22Rv1 (cell line): ENCODE measurements around the gene EXOC1.

Experiments
- CTCF ChIP-seq: fragments of 450-650 bp; IDR thresholded peaks from 2 replicates; pipeline ENCODE4 v1.5.1; 2017; ENCODE audit warnings: mild to moderate bottlenecking
- ZFX ChIP-seq: fragments of 450-650 bp; IDR thresholded peaks from 2 replicates; pipeline ENCODE4 v1.6.1; 2017; ENCODE audit warnings: antibody characterized with exemption, borderline replicate concordance

GRCh38 chr4:55864577-55865223 is 11.3 kb downstream of the EXOC1 start:
- TF ChIP-seq CTCF (no peak), ZFX (no peak)
